Measurements from ENCODE around the gene ZNF124.
"Not testable (repeated sequence)": the region's sequence is repeated elsewhere in the genome, so short reads cannot be mapped to it uniquely, and the experiment has no call there.

The ZNF124 gene

DNA sequence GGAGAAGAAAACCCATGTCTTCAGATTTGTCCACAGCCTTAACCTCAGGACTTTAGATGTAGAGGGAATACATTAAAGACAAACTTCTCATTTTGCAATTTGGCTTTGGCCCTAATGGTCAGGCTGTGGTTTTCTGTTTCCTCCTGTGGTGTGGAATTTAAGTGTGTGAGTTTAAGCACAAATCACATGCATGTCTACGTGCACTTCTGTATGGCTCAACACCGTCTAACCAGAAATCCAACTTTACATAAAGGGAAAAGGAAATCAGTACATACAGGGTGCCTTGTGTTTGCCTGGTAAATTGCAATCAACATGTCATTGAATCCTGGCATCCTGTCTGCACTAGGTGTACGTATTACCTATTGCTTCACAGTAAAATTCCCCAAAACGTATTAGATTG lies 1.2 kb upstream of the ZNF124 start:
- no peak for DNase-seq (ENCODE audit: low spot score)

DNA sequence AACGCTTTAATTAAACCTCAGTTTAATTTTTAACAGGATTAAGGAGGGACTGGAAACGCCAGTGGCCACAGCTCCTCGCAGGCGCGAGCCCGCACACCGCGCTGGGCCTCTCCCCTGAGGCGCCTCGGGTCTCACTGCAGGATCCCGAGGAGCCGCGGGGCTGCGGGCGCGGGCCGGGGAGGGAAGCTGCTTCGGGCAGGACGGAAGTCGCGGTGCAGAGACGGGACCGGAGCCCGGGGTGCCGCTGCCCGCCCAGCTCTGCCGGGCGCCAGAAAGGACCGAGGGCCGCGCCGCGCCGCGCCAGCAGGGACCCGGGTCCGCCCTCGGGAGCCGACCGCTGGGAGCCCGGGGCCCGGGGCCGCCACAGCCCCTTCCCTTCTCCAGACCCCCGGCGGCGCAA lies 377 bp downstream of the ZNF124 start:
- DNase-seq (ENCODE audit: low spot score) = not testable (repeated sequence)

DNA sequence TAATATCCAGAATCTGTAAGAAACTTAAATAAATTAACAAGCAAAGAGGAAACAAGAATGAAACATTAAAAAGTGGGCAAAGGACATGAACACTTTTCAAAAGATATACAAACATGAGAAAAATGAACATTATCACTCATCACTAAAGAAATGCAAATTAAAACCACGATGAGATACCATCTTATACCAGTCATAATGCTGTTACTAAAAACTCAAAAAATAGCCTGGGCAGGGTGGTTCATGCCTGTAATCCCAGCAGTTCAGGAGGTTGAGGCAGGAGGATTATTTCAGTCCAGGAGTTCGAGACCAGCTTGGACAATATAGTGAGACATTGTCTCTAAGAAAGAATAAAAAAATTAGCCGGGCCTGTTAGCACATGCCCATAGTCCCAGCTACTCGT lies 6.1 kb downstream of the ZNF124 start:
- DNase-seq (ENCODE audit: low spot score) = no peak

DNA sequence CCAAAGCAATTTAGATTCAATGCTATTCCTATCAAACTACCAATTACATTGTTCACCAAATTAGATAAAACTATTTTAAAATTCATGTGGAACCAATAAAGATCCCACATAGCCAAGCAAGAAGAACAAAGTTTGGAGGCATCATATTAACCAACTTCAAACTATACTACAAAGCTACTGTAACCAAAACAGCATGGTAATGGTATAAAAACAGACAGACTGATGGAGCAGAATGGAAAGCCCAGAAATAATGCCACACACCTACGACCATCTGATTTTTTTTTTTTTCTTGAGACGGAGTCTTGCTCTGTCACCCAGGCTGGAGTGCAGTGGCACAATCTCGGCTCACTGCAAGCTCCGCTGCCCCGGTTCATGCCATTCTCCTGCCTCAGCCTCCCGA lies 7.1 kb downstream of the ZNF124 start:
- DNase-seq (ENCODE audit: low spot score) = no peak

DNA sequence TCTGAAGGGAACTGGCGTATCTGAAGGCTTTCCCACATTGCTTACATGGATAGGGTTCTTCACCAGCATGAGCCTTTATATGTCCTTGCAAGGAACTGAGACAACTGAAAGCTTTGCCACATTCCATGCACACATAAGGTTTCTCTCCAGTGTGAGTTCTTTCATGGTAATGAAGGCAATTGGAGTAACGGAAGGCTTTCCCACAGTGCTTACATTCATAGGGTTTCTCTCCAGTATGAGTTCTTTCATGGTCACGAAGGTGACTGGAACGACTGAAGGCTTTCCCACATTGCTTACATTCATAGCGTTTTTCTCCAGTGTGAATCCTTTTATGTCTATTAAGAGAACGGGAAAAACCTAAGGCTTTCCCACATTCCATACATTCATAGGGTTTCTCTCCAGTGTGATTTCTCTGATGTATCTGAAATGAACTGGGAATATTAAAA lies 15.0 kb downstream of the ZNF124 start:
- no peak for DNase-seq (ENCODE audit: low spot score)

DNA sequence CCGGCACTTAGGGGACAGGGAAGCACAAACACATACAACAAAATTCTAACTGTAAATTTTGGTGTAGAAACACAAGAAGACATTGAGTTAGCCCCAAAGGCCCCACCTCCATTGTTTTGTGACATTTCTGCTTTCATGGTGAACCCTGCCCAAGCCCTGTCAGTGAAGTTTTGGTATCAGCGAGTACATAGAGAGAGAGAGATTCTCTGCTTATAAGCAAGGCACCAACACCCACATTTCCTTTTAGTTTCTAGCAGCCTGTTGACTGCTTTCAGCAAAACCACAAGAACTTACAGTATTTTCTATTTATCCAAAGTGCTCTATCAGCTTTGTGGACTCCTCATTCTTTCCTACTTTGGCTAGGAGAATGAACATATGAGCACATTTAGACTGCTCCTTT lies 24.0 kb downstream of the ZNF124 start:
- DNase-seq (ENCODE audit: low spot score) = no peak

DNA sequence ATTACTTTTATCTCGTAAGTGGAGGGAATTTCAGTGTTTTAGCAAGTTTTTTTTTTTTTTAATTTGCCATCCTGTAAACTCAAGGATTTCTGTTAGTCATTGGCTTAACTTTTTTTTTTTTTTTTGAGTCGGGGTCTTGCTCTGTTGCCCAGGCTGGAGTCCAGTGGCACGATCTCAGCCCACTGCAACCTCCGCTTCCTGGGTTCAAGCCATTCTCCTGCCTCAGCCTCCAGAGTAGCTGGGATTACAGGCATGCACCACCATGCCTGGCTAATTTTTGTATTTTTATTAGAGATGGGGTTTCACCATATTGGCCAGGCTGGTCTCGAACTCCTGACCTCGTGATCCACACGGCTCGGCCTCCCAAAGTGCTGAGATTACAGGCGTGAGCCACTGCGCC lies 24.7 kb downstream of the ZNF124 start:
- DNase-seq (ENCODE audit: low spot score) = not testable (repeated sequence)

DNA sequence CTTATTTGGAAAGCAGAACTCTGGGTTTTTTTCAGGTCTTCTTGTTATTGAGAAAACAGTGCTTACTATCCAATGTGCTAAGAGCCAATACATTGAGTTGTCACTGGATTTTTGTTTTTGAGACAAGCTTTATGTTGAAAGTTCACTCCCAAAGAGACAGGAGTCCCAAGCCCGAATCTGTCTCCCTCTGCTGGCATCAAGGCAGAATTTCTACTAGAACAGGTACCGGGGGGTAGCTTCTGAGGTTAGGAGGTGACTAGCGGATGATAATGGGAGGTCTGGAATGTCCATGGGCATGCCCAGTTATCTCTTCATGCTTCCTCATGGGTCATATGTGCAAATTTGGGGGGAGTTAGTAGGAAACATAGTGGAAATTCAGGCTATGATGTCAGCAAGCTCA lies 25.1 kb downstream of the ZNF124 start:
- no peak for DNase-seq (ENCODE audit: low spot score)

DNA sequence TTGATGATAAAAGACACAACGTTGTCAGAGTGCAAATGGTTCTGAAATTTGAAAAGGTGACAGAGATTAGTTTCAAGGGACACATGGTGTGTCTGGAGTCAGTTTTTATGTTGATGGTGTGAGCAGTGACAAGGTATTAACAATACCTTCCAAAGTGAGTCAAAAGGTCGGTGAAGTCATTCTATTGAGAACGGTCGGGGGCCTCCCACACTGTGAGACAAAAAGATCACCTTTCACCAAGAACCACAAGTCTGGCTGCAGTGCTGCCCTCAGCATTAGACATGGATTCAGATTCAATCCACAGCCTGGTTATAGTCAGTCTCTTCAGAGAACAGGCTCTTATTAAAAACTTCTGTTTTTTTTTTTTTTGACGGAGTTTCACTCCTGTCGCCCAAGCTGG lies 26.5 kb downstream of the ZNF124 start:
- no peak for DNase-seq (ENCODE audit: low spot score)

DNA sequence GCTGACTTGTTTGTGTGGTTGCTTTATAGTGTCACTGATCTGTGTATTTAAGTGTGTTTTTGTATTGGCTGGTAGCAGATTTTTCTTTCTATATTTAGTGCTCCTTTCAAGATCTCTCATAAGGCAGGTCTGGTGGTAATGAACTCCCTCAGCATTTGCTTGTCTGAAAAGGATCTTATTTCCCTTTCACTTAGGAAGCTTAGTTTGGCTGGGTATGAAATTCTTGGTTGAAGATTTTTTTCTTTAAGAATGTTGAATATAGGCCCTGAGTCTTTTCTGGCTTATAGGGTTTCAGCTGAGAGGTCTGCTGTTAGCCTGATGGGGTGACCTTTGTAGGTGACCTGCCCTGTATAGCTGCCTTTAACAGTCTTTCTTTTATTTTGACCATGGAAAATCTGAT lies 32.3 kb downstream of the ZNF124 start:
- not testable (repeated sequence) for DNase-seq (ENCODE audit: low spot score)

DNA sequence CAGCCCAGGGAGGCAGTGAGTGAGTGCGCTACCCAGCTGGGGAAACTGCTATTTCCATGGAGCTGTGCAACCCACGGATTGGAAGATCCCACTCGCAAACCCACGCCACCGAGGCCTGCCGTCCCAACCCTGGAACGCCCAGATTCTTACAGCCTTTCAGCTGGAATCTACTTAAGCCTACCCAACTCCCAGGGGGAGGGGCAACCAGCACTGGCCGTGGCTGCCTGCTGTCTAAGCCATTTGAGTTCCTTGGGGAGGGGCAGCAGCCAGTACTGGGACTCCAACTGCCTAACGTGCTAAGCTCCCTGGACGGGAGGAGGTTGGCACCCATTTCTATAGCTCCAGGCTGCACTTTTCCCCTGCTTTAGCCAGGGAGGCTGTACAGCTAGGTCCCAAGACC lies 40.6 kb downstream of the ZNF124 start:
- DNase-seq (ENCODE audit: low spot score) = no peak

DNA sequence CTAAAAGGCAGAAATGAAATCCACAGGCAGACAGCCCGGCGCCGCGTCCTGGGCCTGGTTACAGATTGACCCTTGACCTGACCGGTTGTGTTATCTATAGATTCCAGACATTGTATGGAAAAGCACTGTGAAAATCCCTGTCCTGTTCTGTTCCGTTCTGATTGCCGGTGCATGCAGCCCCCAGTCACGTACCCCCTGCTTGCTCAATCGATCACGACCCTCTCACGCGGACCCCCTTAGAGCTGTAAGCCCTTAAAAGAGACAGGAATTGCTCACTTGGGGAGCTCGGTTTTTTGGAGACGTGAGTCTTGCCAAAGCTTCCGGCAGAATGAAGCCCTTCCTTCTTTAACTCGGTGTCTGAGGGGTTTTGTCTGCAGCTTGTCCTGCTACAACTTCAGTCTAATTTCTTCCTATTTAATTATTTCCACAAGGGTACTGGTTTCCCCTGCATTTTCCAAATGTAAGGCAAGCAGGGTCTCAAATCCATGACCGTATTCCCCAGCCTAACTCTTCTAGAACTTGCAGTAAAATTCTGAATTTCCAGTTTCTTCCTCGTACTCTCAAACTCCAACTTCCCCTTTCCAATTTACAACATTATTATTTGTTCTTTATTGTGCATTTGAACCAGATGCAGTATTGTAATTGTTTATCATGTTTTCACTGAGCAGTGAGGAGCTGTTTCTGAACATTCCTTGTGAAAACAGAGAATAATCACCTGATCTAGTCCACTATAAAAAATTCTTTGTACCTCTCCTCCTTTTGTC lies 44.1 kb downstream of the ZNF124 start:
- DNase-seq (ENCODE audit: low spot score) = not testable (repeated sequence)

DNA sequence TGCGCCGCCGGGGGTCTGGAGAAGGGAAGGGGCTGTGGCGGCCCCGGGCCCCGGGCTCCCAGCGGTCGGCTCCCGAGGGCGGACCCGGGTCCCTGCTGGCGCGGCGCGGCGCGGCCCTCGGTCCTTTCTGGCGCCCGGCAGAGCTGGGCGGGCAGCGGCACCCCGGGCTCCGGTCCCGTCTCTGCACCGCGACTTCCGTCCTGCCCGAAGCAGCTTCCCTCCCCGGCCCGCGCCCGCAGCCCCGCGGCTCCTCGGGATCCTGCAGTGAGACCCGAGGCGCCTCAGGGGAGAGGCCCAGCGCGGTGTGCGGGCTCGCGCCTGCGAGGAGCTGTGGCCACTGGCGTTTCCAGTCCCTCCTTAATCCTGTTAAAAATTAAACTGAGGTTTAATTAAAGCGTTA lies 45.2 kb downstream of the ZNF124 start:
- DNase-seq (ENCODE audit: low spot score) = not testable (repeated sequence)

DNA sequence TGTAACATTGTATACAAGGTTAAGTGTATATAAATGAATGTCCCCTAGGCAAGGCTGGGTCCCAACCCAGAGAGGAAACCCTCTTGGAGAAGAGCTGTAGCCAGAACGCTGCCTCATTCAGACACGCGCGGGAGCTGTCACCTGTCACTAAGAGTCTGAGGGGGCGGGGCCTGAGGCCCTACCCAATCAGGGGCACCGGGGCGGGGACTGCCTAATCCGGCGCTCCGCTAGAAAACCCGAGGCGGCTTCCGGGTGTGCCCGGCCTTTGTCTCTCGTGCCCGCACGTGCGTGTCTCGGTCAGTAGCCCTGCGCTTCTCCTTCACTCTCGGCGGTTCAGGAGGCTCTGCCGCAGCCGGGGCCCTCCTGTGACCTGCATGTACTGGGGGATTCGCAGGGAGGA lies 45.7 kb downstream of the ZNF124 start:
- not testable (repeated sequence) for DNase-seq (ENCODE audit: low spot score)

DNA sequence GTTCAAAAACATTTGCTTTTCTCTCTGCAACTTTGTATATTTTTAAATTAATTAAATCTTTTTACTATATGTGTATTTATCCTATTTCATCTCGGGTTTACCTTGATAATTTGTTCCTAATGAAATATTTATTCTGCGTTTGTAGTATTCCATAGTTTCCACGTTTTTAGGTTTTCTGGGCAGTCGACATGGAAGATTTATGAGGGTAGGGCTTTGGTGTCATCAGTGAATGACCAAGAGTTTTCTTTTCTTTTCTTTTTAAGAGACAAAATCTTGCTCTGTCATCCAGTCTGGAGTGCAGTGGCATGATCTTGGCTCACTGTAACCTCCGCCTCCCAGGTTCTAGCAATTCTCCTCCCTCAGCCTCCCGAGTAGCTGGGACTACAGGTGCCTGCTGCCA lies 50.4 kb downstream of the ZNF124 start:
- DNase-seq (ENCODE audit: low spot score) = no peak

DNA sequence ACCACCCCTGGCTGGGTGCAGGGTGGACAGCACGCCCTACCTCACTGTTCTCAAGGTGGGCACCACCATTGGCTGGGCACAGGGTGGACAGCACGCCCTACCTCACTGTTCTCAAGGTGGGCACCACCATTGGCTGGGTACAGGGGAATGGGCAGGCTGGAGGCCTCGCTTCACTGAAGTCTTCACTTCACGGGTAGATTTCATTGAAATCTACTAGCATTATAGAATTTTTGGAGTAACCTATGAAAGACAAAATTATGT lies 51.5 kb downstream of the ZNF124 start:
- not testable (repeated sequence) for DNase-seq (ENCODE audit: low spot score)

DNA sequence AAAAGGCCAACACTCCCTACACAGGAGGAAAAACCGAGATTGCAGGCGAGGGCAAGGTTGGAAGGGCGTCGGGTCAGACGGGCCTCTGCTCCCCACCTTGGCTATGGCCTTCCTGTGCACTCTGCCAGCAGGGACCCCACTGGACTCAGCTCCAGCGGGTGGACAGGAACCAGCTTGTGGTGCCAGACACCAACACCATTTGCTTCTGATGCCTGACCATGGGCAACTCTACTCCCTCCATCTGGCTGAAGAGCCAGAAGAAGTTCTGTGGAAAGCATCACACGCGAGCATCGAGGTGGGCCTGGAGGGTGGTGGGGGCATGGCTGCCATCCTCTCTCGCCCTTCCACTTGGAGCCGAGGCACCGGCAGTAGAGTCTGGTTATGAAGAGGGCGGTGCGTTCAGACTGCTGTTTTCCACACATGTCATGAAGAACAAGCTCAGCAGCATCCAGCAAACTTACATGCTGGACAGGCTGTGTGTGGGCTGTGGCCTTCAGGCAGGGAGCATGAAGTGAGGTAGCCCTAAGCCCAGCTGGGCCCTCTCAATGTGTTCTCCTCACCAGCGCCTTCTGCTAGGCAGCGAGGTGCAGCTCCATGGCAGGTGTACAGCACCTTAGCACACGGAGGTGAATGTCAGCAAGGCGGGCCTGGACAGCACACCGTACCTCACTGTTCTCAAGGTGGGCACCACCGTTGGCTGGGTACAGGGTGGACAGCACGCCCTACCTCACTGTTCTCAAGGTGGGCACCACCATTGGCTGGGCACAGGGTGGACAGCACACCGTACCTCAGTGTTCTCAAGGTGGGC lies 52.0 kb downstream of the ZNF124 start:
- no peak for DNase-seq (ENCODE audit: low spot score)

DNA sequence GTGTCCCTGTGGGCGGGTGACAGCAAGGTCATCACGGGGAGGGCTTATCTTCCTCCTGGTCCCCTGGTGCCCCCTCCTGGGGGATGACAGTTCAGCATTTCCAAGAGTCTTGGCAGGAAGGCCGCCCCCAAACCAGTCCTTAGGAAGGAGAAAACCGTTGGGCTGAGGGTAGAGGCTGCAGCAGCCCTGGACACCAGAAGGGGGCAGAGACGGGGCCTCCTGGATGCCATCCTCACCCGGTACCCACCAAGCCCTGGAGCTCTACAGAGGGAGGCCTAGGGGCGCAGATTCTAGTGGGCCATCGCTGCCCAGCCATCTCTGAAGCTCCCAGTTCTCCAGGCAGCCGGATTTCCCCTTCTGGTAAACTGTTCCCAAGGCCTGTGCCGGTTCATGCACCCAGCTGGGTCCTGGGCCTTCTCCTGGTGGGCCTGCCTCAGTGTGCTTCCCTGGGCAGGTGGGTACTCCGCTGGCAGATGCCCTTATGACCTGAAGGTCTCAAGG lies 52.8 kb downstream of the ZNF124 start:
- no peak for DNase-seq (ENCODE audit: low spot score)

DNA sequence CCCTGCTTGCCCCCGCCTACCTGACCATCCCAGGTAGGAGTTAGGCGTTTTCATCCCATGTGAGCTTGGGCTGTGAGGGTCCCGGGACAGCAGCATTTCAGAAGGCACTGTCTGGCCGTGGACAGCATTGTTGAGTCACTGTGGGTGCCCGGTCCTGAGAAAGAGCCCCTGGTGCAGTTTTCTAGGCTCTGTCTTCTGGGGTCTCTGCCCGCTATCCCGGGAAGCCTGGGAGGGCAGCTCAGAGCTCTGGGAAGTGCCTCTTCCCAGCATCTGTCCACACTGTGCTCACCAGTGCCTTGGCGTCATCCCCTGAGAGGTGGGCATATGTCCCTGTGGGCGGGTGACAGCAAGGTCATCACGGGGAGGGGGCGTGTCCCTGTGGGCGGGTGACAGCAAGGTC lies 56.3 kb downstream of the ZNF124 start:
- no peak for DNase-seq (ENCODE audit: low spot score)

DNA sequence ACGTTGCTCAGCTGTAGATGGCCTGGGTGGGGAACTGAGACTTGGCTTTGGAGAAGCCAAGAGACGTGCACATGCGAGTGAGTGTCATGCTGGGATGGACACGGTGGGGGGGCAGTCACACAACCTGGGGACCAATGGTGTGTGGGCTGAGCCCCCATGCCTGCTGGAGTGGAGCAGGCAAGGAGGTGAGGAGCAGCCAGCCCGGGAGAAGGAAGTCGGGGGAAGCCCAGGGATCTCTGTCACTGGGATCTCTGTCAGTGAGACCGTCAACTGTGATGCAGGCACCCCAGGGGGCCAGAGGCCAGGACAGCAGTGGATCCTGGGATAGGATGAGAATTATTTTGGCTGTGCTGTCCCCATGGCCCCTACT lies 56.7 kb downstream of the ZNF124 start:
- DNase-seq (ENCODE audit: low spot score) = no peak

DNA sequence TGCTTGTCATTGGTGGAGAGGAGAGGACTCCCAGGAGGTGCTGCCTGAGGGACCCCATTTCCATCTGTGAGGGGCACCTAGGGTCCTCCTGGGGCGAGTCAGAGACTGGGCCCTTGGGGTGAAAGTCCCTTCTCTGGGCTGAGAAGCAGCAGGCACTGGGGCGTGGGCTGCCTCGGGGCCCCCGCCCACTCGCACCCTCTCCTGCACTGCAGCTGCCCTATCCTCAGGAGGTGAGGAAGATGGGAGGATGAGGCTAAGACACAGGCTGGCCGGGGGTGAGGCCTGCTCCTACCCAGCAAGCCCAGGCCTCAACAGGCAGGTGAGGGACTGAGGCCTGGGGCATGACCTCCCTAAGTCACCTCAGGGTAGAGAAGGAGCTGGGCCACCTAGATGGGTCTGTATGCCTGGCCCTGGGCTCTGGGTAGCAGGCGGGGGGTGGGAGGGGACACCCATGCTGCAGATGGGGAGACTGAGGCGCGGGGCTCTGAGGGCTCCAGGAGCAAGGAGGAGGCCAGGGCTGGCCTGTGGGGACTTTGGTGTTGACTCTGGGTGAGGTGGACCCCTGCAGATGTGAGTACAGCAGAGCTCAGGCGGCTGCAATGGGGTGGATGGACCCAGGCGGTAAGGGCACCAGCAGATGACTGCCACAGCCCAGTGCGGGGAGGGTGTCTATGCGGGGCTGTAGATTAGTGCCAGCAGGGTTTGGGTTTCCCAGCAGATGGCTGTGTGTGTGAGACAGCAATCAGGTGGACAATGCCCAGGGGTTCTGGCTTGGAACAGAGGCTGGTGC lies 57.3 kb downstream of the ZNF124 start:
- DNase-seq (ENCODE audit: low spot score) = no peak

DNA sequence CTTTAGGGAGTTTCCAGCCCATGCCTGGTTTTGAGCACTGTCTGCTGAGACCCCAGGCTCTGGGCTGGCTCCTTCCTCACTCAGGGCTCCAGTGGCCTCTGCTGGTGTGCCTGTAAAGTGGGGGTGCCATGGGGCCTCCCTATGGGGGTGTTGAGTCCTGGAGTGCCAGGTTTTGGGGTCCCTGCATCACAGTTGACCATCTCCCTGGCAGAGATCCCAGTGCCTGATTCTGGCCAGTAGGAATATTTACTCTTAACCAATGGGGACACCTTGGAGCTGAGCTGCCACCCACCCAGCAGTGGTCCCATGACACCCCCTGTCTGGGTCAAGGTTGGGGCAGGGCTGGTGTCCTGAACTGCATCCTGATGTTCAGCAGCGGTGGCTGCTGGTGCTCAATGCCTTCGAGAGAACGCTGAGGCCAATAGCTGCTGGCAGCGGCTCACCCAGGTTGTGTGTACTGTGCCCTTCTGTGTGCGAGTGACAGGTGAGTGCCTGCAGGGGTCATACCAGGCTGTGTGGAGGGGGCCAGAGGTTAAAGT lies 58.0 kb downstream of the ZNF124 start:
- DNase-seq (ENCODE audit: low spot score) = no peak

DNA sequence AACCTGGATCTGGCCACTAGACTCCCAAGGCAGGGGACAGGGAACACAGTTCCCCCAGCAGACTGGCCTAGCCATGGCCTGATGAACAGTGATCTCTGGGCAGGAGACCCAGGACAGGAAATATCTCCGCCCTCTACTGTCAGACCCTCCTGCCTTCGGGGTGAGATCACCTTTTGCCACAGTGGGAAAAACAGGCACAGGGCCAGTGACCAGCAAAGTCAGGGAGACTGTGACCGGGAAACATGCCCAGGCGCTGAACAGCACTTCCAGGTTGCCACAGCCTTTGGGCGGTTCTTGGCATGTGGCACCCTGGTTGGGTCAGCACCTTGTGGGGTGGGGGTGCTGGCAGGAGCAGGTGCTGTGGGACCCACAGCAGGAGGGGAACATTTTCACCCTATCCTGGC lies 58.7 kb downstream of the ZNF124 start:
- DNase-seq (ENCODE audit: low spot score) = peak; percentile 95
